GM18499 (cell line): ENCODE results near the gene CALML3.
"Not testable (repeated sequence)": the region's sequence is repeated elsewhere in the genome, so short reads cannot be mapped to it uniquely, and the experiment has no call there.

Experiments
- ATAC-seq: cut with Tn5 transposase; IDR thresholded peaks from one replicate; pipeline ENCODE4 v1.9.1; 2021; ENCODE audit warnings: moderate number of reproducible peaks; ENCODE audit not compliant: insufficient read depth, unreplicated experiment

CALML3 gene

GRCh38 chr10:5551531-5552375 is 27.0 kb downstream of the CALML3 start:
- no peak for ATAC-seq

GRCh38 chr10:5552376-5553321 is 27.9 kb downstream of the CALML3 start:
- no peak for ATAC-seq

- no peak for ATAC-seq
Observed at GRCh38 chr10:5553400-5554170, 28.8 kb downstream of the CALML3 start.

GRCh38 chr10:5555021-5555510 is 30.3 kb downstream of the CALML3 start:
- ATAC-seq = no peak

- ATAC-seq = no peak
Observed at GRCh38 chr10:5555881-5556280, 31.1 kb downstream of the CALML3 start.

GRCh38 chr10:5556576-5556975 is 31.8 kb downstream of the CALML3 start:
- ATAC-seq = no peak

GRCh38 chr10:5557040-5557721 is 32.4 kb downstream of the CALML3 start:
- no peak for ATAC-seq

- ATAC-seq = no peak
Observed at GRCh38 chr10:5557799-5558771, 33.3 kb downstream of the CALML3 start.

GRCh38 chr10:5559022-5559421 is 34.3 kb downstream of the CALML3 start:
- ATAC-seq = not testable (repeated sequence)

GRCh38 chr10:5559642-5560141 is 34.9 kb downstream of the CALML3 start:
- no peak for ATAC-seq

GRCh38 chr10:5560142-5560816 is 35.5 kb downstream of the CALML3 start:
- ATAC-seq = no peak

- no peak for ATAC-seq
Observed at GRCh38 chr10:5560817-5561703, 36.3 kb downstream of the CALML3 start.

- ATAC-seq = no peak
Observed at GRCh38 chr10:5561704-5562645, 37.2 kb downstream of the CALML3 start.

- ATAC-seq = no peak
Observed at GRCh38 chr10:5563321-5563961, 38.7 kb downstream of the CALML3 start.

- no peak for ATAC-seq
Observed at GRCh38 chr10:5563991-5564536, 39.3 kb downstream of the CALML3 start.
